Smooth muscle cell of the brain vasculature (primary cell): ENCODE results near the gene ARMC7.
"Not testable (repeated sequence)": the region's sequence is repeated elsewhere in the genome, so short reads cannot be mapped to it uniquely, and the experiment has no call there.

ENCODE experiments used
- DNase-seq: peaks from one replicate; pipeline ENCODE4 v3.0.0-alpha.2; 2012; ENCODE audit warnings: low read depth, low spot score

ARMC7 gene

DNA sequence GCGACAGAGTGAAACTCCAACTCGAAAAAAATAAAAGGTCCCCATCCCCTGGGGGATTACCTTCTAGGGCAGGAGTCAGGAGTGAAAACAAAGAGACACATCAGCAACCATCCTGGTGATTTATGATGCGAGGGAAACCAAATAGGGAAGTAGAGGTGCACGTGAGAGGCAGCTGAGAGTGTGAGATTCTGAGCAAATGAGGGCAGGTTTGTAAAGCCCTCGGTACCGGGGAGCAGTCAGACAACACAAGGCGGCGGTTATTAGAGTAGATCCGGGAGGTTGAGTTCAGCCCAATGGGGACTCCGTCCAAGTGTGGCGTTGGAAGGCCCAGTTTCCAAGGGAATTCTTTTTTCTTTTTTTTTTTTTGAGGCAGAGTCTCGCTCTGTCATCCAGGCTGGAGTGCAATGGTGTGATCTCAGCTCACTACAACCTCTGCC is 7.4 kb upstream of the ARMC7 start:
- no peak for DNase-seq

DNA sequence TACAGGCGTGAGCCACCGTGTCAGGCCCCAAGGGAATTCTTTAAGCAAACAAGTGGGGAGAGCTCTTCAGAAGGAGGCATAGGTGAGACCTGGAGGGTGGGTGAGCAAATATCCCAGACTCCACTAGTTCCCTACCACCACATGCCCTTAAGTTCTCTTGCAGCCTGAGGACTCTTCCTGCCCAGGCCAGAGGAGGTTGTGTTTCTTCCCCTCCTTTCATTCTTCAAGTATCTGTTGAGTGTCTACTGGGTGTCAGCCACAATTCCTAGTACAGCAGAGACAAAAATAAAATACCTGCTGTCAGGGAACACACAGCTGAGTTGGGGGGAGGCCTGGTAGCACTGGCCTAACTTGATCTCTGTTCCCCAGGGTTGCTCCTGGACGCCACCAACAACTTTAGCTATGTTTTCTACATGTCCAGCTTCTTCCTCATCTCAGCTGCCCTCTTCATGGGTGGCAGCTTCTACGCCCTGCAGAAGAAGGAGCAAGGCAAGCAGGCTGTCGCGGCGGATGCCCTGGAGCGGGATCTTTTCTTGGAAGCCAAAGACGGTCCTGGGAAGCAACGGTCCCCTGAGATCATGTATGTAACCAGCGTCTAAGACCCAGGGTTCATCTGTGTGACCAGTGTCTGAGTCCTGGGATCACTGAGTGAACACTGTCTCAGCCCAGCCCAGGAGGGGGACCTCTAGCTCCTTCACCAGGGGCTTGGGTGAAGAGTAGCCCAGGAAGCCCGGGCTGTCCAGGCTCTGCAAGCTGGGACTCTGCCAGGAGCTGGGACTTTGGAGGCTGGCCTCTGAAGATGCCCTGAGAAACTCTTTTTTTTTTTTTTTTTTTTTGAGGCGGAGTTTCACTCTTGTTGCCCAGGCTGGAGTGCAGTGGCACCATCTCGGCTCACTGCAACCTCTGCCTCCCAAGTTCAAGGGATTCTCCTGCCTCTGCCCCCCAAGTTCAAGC is 5.9 kb upstream of the ARMC7 start:
- DNase-seq = no peak

DNA sequence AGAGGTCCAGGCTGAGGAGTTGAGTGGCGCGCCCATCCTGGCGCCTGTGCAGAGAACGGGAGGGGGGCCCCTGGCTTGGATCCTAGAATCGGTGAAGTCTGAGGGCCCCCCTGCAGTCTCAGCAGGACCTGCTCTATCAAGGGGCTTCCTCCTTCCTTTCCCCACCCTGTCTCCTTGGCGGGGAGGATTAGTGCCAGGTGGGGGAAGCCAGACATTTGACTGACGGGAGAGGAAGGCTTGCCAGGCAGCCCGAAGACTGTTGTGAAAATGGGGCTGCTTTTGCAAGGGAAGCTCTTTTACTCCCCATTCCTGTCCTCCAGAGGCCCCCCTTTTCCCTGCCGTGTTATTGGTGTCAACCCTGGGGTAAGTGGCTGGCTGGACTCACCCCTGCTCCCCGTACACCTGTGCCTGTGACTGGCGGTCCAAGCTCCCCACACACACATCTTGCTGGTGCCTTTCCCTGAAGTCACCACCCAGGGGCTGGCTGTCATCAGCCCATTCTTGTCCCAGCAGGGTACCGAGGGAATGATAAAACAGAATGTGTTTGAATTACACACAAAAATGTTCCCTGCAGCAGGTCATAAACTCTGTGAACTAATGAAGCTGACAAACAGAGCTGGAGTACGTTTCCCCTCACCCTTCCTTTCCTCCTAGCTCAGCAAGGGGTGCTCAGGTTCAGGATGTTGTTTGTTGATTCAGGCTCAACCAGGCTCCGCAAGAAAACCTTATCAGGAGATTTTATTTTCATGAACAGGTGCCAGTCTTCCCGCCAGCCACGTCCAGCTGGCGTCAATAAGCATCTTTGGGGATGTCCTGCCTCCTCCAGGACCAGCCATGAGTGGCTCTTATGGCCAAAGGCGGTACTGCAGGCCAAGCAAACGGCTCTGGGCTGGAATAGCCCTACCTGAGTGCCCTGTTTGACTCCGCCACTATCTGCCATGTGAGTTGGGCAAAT is 4.4 kb upstream of the ARMC7 start:
- DNase-seq = no peak

DNA sequence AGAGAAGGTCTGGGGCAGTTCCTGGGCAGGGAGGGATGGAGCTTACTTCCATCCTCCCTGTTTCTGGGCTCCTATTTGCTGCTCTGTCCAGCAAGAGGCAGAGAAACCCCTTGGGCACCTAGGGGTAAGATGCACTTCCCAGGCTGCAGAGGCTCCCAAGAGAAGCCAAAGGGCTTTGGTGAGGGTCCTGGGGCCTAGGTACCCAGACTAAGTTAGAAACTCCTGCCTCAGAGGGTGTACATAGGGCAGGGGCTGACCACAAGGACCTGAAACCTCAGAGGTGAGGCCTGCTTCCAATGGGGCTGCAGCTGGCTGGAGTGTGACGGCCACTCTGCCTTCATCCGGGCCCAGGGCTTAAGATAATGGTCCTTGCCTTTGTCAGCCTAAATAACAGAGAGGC is 1.6 kb upstream of the ARMC7 start:
- no peak for DNase-seq

DNA sequence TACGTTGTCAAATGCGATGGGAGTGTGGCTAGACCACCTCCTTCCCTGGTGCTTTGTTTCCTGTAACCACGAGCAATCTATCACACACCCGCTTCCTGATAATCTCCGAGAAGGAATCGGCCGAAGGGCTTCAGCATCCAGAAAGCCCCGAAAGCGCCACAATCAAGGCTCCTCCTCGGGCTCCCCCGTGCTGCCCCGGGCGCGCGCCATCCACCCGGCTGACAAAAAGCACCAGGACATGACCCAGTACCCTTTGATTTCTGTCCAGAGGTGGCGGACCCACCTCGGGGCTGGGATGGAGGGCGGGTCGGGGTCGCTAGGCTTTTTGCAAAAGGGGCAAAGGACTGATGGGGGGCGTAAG is 743 bp upstream of the ARMC7 start:
- DNase-seq = no peak

DNA sequence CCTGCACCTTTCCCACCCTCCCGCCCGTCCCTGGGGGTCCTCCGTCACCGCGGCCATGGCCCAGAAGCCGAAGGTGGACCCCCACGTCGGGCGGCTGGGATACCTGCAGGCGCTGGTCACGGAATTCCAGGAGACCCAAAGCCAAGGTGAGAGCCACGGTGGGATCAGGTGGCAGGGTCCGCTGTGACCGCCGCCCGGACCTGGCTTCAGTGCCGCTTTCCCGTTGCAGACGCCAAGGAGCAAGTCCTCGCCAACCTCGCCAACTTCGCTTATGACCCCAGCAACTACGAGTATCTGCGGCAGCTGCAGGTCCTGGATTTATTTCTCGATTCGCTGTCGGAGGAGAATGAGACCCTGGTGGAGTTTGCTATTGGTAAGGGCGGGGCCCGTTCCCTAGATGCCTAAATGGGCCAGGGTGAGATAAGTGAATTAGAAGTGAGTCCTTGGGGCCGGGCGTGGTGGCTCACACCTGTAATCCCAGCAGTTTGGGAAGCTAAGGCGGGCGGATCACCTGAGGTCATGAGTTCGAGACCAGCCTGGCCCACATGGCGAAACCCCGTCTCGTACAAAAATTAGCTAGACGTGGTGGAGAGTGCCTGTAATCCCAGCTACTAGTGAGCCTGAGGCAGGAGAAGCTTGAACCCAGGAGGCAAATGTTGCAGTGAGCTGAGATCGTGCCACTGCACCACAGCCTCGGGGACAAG is 617 bp downstream of the ARMC7 start:
- no peak for DNase-seq

DNA sequence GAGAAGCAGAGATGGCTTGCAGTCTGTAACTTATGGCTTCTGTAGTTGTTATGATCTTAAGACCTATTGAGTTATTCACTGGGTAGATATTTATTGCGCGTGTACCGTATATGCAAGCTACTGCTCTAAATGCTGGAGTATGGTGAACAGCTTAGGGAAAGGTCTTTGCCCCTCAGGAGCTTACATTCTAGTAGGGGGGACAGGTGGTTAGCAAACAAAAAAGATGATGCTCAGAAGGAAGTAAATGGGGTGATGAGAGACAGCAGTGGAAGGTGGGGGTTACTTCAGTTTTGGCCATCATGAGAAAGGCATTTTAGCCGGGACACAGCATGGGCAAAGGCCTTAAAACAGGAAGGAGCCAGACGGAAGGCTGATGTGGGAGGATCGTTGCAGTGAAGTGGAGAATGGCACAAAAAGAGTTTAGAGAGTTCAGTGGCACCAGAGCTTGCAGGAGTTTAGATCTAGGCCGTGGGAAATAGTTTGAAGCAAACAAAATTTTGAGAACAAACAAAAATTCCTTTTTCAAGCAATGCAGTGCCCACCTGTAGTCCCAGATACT is 2.1 kb downstream of the ARMC7 start:
- DNase-seq = no peak

DNA sequence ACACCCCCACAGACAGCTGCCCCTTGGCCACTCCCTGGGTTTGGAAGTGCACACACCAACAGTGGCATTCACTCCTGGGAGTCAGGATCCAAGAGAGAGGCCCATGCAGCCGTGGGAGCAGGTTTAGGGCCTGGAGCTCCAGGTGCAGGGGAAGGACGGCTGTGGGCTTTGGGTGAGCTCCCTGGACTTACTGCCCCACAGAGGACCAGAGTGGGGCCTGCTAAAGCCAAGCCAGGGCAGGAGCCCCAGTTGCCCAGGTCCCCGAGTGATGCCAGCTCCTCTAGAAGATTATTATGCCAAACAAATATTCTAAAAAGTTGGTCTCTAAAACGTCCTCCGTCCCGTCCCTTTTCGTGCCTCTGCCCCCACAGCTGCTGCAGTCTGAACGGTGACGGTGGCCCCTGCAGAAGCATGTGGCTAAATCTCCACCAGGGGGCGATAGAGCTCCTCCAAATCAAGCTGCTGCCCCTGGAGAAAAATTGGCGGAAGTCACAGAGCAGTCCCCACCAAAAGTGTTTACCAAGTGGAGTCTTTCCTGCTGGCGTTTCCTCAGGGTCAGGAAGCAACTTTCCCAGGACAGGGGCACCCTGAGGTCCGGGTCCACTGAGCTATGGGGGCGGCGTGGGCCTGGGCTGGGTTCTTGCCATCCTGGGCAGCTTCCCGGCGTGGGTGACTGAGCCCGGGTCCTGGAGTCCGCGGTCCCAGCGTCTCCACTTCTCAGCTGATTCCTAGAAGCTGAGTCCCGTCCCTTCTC is 4.2 kb downstream of the ARMC7 start:
- DNase-seq = peak; percentile 76

DNA sequence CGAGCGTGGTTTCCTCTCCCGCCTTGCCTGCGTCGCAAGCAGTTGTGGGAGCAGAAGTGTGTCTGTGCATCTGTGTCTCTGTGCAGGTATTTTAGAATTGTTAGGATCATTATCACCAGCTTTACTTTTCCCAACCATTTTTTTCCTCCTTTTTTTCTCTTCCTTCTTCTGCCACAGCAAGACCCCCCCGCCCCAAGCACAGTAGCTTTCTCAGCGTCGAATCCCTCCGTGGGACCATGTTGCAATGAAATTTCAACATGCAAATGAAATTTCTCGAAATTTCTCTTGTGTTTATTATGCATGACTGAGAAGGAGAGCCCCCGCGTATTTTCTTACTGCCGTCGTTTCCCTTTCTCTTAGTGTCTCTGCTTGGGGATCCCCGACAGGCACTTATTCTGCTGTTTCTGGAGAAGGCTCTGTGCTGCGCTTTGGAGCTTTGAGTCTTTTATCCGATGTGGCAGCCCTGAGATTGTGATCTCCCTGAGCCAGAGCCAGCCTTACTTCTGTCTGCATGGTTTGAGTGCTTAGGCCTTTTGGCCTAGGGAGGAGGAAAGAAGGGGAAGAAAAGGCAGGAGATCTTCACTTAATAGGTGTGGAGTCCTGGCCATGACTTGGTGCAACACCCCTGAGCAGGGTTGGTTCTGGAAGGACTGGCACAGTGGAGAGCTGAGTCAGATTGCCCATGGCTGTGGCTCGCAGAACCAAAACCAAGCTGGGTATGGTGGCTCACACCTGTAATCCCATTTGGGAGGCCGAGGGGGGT is 5.0 kb downstream of the ARMC7 start:
- DNase-seq = no peak

DNA sequence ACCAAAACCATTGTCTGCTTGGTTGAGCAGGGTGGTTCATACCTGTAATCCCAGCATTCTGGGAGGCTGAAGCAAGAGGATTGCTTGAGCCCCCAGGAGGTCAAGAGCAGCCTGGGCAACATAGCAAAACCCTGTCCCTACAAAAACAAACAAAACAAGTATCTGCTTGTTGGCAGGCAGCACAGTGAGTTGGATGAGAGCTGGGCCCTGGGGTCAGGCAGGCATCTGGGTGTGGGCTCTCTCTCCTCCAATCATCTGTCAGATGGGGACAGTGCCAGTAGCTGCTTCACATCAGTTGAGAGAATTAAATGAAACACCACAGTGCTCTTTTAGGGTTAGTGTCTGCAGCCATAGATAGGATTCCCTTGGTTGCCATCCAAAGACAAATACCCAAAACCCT is 5.8 kb downstream of the ARMC7 start:
- DNase-seq = no peak

DNA sequence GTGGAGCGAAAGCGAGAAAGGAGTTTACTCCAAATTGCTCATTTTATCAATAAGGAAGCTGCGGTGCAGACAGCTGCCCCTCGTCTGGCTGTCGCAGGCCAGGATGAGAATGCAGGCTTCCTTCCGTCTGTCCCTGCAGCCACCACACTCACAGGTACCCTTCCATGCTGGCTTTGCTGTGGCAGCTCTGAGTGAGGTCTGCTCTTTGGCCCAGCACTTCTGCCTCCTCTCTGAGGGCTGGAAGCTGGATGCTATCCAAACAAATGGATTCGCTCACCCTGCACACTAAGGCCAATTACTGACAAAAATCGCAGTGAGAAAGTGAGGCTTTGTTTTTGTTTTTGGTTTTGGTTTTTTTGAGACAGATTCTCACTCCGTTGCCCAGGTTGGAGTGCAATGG is 7.0 kb downstream of the ARMC7 start:
- no peak for DNase-seq

DNA sequence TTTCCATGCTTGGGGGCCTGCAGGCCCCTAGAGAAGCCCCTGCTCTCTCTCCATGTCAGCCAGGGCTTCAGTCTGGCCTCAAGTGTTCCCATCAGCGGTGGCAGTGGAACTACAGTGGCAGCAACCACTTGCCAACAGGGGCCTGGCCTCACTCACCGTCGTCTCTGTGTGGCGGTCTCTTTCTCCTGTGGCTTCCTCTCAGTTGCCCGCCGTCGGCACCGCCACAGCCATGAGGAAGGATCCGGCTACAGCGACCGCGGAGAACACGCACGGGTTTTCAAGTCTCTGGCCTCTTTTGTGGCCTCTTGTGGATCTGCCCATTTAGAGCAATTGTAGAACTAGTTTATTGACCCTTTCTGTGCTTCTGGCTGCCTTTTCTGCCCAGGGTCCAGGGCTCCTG is 8.5 kb downstream of the ARMC7 start:
- DNase-seq = no peak

DNA sequence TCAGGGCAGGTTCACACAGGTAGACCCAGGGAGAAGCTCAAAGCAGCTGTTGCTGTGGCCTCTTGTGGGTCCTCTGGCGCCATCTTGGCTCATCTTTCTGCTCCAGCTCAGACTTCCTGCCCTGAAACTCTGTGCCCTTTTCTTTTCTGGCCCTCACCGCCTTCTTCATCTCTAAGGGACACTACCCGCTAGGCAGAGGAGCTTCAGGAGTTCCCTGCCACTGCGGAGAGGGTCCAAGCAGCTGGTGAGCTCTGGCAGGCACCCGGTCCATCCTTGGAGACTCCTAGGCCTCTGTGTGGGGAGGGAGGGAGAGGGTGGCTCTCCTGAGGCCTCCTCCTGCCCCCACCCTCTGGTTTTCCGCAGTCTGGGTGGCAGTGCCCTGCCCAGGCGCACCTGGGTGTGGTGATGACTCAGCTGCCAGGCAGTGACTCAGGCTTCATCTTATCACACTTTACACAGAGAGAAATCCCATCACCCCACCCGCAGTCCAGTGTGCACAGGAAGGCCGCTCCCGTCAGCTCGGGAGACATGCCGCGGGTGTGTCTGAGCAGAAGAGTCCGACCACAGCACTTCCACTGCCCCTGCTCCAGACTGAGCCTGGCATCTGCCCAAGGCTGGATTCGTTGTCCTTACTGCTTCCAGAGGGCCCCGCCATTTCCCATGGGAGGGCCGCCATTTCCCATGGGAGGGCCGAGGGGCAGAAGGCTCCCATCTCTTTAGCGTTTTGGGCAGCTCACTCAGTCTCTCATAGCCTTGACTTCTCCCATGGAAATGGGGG is 14.5 kb downstream of the ARMC7 start:
- no peak for DNase-seq

DNA sequence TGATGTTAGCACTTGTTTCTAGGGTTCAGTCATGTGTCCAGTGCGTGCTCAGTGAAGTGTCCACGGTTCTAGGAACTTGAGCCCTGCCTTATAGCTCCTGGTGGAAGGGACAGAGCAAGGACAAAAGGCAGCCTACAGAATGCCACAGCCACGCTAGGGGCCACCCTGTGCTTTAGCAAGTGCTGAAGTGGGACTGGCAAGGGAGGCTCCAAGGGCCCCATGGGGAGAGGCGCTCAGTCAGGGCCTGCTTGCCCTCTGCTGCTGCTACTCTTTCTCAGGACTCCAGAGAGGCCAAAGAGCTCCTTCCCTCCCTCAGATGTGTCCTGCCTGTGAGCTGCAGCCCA is 15.0 kb downstream of the ARMC7 start:
- DNase-seq = no peak

DNA sequence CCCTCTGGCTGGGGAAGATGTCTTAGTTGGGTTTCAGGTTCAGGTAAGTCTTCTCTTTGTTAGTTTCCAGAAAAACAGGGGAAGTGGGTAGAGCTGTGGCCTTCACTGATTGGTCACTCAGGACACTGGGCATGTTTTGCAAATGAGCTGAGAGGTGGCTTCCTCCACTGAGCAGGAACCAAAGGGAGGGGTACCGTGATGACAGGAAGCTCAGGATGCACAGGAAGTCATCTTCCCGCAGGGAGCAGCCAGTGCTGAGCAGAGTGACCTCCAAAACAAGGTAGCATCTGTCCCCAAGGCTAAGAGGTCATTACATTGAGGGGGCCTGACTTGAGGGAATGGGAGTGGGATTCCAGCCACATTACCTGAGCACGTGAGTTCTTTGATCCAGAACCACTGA is 16.2 kb downstream of the ARMC7 start:
- no peak for DNase-seq

DNA sequence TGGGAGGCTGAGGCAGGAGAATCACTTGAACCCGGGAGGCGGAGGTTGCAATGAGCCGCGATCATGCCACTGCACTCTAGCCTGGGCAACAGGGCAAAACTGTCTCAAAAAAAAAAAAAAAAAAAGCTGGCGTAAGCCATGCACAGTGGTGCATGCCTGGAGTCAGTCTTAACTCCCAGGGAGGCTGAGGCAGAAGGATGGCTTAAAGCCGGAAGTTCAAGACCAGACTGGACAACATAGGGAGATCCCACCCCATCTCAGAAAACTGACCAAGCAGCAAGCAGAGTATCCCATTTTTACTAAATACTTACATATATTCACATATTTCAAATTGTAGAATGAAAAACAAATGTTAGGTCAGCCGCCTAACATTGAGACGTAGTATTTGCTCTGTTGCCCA is 17.2 kb downstream of the ARMC7 start:
- DNase-seq = no peak

DNA sequence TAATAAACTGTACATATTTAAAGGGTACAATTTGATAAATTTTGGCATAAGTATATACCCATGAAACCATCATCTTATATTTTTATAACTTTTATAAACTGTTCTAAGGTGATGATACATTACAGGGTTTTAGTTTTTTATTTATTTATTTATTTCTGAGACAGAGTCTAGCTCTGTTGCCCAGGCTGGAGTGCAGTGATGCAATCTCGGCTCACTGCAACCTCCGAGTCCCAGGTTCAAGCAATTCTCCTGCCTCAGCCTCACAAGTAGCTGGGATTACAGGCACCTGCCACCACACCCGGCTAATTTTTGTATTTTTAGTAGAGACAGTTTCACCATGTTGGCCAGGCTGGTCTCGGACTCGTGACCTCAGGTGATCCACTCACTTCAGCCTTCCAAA is 18.2 kb downstream of the ARMC7 start:
- not testable (repeated sequence) for DNase-seq

DNA sequence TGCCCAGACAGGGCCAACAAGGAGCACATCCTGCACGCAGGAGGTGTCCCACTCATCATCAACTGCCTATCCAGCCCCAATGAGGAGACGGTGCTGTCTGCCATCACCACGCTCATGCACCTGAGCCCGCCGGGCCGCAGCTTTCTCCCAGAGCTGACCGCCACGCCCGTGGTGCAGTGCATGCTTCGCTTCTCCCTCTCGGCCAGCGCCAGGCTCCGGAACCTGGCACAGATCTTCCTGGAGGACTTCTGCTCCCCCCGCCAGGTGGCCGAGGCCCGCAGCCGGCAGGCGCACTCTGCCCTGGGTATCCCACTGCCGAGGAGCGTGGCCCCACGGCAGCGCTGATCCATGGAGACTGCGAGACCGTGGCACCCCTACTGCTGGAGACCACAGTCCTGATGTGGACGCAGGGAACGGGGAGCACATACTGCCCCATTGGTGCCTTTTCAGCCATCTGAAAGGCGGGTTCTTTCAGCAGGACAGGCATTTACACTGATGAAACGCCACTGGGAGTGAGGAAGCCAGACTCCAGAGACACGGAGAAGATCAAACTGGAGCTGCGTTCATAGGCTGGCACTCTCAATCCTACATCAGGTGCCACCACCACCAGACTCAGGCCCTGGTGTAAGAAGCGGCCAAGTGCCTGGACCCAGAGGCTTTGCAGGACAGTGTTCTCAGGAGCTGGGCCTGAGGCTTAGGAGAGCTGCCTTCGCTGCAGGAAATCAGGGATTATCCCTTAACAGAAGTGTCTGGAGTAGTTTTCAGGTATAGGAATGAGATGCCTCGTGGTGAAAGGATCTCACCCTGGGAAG is 19.1 kb downstream of the ARMC7 start:
- DNase-seq = no peak

DNA sequence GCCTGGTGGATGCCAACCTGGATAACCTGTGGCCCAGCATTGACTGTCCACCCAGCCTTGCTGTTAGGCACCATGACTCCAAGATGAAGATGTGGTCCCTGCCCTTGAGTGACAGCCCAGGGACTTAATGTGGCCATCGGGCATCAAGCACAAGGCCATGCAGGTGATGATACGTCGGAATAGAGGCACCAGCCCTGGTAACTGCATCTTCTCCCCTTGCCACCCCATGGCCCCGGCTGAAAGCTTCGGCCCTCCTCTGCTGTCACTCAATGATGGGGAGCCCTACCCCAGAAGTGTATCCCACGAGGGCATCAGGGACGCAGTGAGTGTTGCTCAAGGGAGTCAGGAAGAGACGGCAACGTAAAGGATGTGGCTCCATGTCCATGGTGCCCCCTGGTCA is 19.8 kb downstream of the ARMC7 start:
- DNase-seq = no peak
